ENCODE data around the gene TMF1. TPM values are rescaled to one million over a fixed set of nuclear protein-coding genes. Genes with fewer than 3 reads are reported as not detected.

The TMF1 gene
- polyA plus RNA-seq, 1 of the 3 experiments (the other 2 are of a cell fraction) = 3.2 TPM

GRCh38 chr3:69088063-69088462 is 35.9 kb upstream of the TMF1 start:
- H3F3A ChIP-seq (replicated peaks; ENCODE audit: insufficient read depth) = peaks cover 33% of the 10 kb centered on the region
- ChIA-PET POLR2A (no interaction called here), CTCF (interaction anchor here (0.7 kb wide), 1 partner anchor 408 kb away, joined by 3 read pairs; no protein-coding TSS in a partner anchor)
- no peaks in the 10 kb centered on the region for H3K9me2 ChIP-seq
- H3K79me2 ChIP-seq (ENCODE audit: insufficient read depth) = peaks cover 82% of the 10 kb centered on the region
- no peaks in the 10 kb centered on the region for H3K9me3 ChIP-seq
- no peak for DNase-seq
- H3K4me1 ChIP-seq (ENCODE audit: control insufficient read depth in 1 of 2, insufficient read depth in 2 of 2, low read depth in 1 of 2, low read length in 1 of 2) = peaks cover 28 to 38% of the 10 kb centered on the region in 2 experiments
- peak overlapping the region; percentile 72 for H3K4me2 ChIP-seq
- H3K36me3 ChIP-seq (replicated peaks in 1 of 2; ENCODE audit: control insufficient read depth in 1 of 2, insufficient read depth in 2 of 2, low read length in 1 of 2) = peaks cover 0 to 23% of the 10 kb centered on the region in 2 experiments
- TF ChIP-seq TAF1 (IDR thresholded peaks at IDR 0.05; ENCODE audit: borderline replicate concordance, low read depth, low read length) = no peak
- no peak for TF ChIP-seq NFIC (IDR thresholded peaks at IDR 0.05; ENCODE audit: borderline replicate concordance)
- H2AFZ ChIP-seq (ENCODE audit: low read depth) = no peak overlapping the region
- no peak overlapping the region for H3K9ac ChIP-seq
- WGBS (ENCODE audit: low lambda C conversion rate) = 61% methylated on average over 2 of the region's 2 CpGs
- no peak overlapping the region for H3K4me3 ChIP-seq (ENCODE audit: low read depth in 2 of 2, low read length in 1 of 2)
- no peaks in the 10 kb centered on the region for H3K27me3 ChIP-seq (ENCODE audit: insufficient read depth)
- peaks cover 35% of the 10 kb centered on the region for H4K20me1 ChIP-seq (ENCODE audit: insufficient read depth)
- 0 out of 4 replicates have a peak overlapping the region, but pooled peaks of 1 of the 2 experiments have one; percentile 0 for H3K27ac ChIP-seq (ENCODE audit: low read depth in 2 of 2, low read length in 1 of 2)

- H3K79me2 ChIP-seq (ENCODE audit: insufficient read depth) = peaks cover 74% of the 10 kb centered on the region
- H3K9me3 ChIP-seq = no peaks in the 10 kb centered on the region
- H3K36me3 ChIP-seq (replicated peaks in 1 of 2; ENCODE audit: control insufficient read depth in 1 of 2, insufficient read depth in 2 of 2, low read length in 1 of 2) = peaks cover 0 to 18% of the 10 kb centered on the region in 2 experiments
- H3K27me3 ChIP-seq (ENCODE audit: insufficient read depth) = no peaks in the 10 kb centered on the region
- no peak overlapping the region for H2AFZ ChIP-seq (ENCODE audit: low read depth)
- H3K4me3 ChIP-seq (ENCODE audit: low read depth in 2 of 2, low read length in 1 of 2) = peak overlapping the region in 1 of 2 experiments; percentile 93; a peak in 2 of 4 replicates
- H3K9ac ChIP-seq = peak overlapping the region; percentile 86; the same call in 1 of the 2 replicates
- peaks cover 34% of the 10 kb centered on the region for H4K20me1 ChIP-seq (ENCODE audit: insufficient read depth)
- CTCF ChIA-PET = interaction anchor here (0.7 to 1.3 kb wide), 2 partner anchors 33 to 409 kb away, joined by 3 to 8 read pairs; no protein-coding TSS in a partner anchor
- TF ChIP-seq FOSL2 (IDR thresholded peaks at IDR 0.05; ENCODE audit: borderline replicate concordance, low read depth) = no peak
- no peak for TF ChIP-seq FOXJ3 (CRISPR knock-in tag; IDR thresholded peaks at IDR 0.05)
- TF ChIP-seq MAX (IDR thresholded peaks at IDR 0.05; ENCODE audit: low read depth) = no peak
- no peak for TF ChIP-seq GABPA (IDR thresholded peaks at IDR 0.05; ENCODE audit: low read depth)
- TF ChIP-seq TAF1 (IDR thresholded peaks at IDR 0.05; ENCODE audit: borderline replicate concordance, low read depth, low read length) = no peak
- no peak for TF ChIP-seq JUND (IDR thresholded peaks at IDR 0.05)
- TF ChIP-seq ELF1 (IDR thresholded peaks at IDR 0.05) = no peak
- TF ChIP-seq USF1 (IDR thresholded peaks at IDR 0.05; ENCODE audit: borderline replicate concordance, low read depth) = no peak
- TF ChIP-seq ZBTB33 (IDR thresholded peaks at IDR 0.05; ENCODE audit: borderline replicate concordance, low read depth) = no peak
- DNase-seq = no peak
- peaks cover 28 to 47% of the 10 kb centered on the region in 2 experiments for H3K4me1 ChIP-seq (ENCODE audit: control insufficient read depth in 1 of 2, insufficient read depth in 2 of 2, low read depth in 1 of 2, low read length in 1 of 2)
- peak overlapping the region; percentile 4 to 94; a peak in 2 of 4 replicates for H3K27ac ChIP-seq (ENCODE audit: low read depth in 2 of 2, low read length in 1 of 2)
- H3K4me2 ChIP-seq = peak overlapping the region; percentile 72
- H3K9me2 ChIP-seq = no peaks in the 10 kb centered on the region
- WGBS (ENCODE audit: low lambda C conversion rate) = 99% methylated on average over 3 of the region's 3 CpGs
- H3F3A ChIP-seq (replicated peaks; ENCODE audit: insufficient read depth) = peaks cover 42% of the 10 kb centered on the region
- POLR2A ChIA-PET = no interaction called here
Observed at GRCh38 chr3:69087030-69087791, 35.1 kb upstream of the TMF1 start.
